HS-27A (cell line): ENCODE measurements around the gene MTMR2.
"Not testable (repeated sequence)": the region's sequence is repeated elsewhere in the genome, so short reads cannot be mapped to it uniquely, and the experiment has no call there.

Experiments used
- DNase-seq: peaks from one replicate; pipeline ENCODE4 v3.0.0-alpha.2; 2012; ENCODE audit warnings: low read depth, missing footprints

MTMR2 gene

DNA sequence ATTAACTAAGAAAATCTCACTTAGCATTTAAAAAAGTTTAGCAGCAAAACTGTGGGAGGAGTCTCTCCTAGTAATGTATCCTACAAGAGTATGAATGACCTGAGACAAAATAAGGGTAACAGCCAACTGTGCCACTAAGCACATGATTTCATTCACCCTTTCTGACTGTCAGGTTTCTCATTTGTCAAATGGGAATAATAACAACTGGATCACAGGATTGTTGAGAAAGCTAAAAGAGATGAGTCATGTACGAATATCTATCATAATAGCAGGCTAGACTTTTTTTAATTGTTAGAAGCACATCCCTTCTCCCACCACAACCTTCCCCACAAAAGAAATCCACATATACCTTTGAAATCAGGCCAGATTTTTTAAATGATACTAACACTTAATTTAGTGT is 39.5 kb downstream of the MTMR2 start:
- no peak for DNase-seq

DNA sequence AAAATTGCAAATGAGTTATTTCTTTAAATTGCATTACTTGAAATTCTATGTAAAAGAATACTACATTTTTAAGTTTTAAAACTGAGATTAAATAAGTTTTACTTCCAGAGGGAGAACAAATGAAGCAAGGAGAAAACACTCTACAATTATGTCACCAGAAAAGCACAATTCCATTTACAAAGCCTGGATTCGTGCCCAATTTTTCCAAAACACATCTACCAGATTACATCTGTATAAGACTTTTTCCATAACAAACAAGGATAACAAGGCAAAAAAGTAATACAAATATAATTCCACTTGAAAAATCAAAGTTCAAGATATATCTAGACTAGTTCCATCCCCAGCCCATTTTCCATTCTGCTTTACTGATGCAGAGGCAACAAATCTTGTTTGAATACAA is 40.5 kb downstream of the MTMR2 start:
- no peak for DNase-seq

DNA sequence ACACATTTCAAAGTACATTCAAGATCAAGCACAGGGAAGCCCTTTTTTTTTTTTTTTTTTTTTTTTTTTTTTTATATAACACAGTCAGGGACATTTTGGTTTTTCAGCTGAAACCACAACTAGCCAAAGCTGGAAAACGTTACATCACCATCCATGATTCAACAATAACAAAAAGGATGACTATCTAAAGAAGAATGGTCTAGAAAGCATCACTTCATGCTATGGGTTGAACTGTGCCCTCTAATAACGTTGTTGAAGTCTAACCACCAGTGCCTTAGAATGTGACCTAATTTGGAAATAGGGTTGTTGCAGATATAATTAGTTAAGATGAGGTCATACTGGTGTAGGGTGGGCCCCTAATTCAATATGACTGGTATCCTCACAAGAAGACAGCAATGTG is 46.6 kb downstream of the MTMR2 start:
- DNase-seq, result peak; percentile 95

- DNase-seq, result not testable (repeated sequence)
Observed at GRCh38 chr11:95870877-95871276, 53.0 kb downstream of the MTMR2 start.

DNA sequence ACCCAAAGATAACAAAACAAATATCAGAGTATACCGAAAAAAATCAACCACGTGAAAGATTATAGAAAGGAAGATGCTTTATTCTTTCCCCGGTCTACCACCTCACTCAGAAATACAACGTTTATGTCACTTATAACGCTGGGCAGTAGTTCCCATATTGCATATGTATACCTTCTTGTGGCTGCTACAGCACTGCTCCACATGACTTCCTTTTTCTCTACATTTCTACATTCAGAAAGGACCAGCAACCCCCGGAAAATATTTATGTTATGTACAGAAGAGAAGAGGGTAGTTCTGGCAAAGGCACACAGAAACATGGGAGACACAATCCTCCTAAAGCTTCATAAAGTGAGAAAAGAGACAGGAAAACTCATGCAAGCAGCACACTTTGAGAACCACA is 56.8 kb downstream of the MTMR2 start:
- DNase-seq, result no peak

- peak; percentile 66 for DNase-seq
Observed at GRCh38 chr11:95863486-95864140, 60.3 kb downstream of the MTMR2 start.

- not testable (repeated sequence) for DNase-seq
Observed at GRCh38 chr11:95860024-95860423, 63.9 kb downstream of the MTMR2 start.

GRCh38 chr11:95854362-95854761 is 69.5 kb downstream of the MTMR2 start:
- DNase-seq, result not testable (repeated sequence)

DNA sequence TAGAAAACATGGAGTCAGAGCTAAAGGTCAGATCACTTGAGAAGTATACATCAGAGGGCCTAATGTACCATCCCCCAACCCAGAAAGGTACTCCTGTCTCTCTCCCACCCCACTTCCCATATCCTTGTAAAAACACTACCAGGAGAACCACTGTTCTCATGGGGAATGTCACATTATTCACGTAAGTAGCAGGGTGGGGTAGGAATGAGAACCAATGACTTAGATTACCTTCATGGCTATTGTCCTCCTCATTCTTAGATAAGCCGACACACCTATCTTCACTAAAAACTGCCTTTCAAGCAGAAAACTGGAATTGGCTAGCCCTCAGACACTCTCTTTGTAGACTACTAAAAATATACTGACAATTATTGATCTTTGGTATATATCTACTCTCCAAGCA is 70.0 kb downstream of the MTMR2 start:
- no peak for DNase-seq

DNA sequence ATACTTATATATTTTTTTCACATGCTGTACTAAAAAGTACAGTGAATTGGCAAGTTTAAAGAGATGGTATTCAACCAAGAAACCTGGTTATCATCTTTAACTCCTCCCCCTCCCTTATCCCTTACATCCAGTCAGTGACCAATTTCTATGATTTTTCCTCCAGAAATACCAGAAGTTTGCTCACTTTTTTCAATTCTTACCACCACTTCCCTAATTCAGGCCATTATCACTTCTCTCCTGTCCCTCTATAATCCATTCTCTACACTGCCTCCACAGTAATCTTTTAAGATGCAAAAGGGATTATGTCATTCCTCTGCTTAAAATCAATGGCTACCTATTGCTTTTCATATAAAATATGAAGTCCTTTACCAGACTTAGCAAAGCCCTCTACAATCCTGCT is 70.8 kb downstream of the MTMR2 start:
- no peak for DNase-seq

- DNase-seq, result no peak
Observed at GRCh38 chr11:95850137-95850536, 73.8 kb downstream of the MTMR2 start.

- DNase-seq, result no peak
Observed at GRCh38 chr11:95849087-95849825, 74.7 kb downstream of the MTMR2 start.

DNA sequence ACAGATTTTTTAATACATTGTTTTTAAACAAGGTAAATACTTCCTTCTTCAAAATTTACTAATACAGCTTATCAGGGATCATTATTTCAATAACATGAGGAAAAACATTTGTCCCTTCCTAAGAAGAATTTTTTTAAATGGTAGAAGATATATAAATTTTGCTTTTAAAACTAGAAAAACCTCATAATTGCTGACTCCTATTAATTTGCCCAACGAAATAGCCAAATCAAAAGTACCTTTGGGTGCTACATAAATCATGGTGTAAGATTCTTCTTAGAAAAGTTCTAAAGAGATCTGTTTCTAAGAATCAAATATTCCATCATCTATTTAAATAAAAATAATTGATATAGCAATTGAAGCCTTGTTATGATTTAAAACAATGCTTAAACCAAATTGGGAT is 78.7 kb downstream of the MTMR2 start:
- no peak for DNase-seq

DNA sequence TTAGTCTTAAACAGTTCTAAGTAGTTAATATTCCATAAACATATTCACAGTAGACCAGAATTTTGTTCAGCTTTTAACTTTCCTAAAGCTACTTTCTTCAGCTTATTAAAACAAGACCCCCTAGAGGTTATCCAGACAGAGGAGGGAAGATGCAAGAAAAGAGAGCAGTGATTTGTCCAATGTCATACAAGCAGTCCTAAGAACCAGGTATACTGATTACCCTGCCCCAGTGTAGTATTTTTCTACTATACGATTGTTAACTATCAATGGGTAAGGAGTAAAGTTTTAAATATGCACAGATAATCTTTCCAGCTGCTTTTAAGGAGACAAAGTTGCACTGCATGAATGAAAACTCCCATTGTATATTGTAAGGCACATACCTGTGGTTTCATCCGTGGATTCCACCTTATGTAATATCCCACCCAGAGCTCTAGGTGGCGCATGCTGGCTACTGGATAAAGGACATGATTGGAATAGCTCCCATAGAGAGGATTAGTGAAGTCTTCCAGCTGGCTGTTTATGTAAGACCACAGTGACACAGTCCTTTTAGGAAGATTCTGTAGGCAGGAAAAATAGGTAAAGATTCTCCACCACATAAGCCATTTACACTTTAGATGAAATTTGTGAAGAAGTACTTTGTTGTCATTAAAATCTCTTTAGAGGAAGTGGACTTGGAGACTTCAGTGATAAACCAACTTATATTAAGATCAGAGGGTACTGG is 88.0 kb downstream of the MTMR2 start:
- DNase-seq, result peak; percentile 81

GRCh38 chr11:95835351-95835750 is 88.6 kb downstream of the MTMR2 start:
- DNase-seq, result no peak

- DNase-seq, result no peak
Observed at GRCh38 chr11:95833378-95833777, 90.5 kb downstream of the MTMR2 start.

DNA sequence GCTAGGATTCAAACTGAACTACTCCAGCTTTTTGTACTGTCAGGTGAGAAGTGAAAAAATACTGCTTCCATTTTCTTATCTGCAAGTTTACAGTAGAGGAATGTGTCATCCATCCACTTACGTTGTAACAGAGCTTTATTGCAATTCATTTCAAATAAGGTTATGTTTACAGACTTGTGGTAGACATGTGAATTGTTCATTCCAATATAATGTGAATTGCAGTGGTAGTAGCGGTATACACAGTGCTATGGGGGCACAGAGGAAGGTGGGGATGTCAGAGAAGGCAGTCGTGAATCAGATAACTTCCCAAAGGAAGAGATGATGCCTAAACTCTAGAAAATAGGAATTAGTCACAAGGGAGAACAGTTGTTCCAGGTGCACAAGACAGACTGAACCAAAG is 91.1 kb downstream of the MTMR2 start:
- DNase-seq, result no peak

DNA sequence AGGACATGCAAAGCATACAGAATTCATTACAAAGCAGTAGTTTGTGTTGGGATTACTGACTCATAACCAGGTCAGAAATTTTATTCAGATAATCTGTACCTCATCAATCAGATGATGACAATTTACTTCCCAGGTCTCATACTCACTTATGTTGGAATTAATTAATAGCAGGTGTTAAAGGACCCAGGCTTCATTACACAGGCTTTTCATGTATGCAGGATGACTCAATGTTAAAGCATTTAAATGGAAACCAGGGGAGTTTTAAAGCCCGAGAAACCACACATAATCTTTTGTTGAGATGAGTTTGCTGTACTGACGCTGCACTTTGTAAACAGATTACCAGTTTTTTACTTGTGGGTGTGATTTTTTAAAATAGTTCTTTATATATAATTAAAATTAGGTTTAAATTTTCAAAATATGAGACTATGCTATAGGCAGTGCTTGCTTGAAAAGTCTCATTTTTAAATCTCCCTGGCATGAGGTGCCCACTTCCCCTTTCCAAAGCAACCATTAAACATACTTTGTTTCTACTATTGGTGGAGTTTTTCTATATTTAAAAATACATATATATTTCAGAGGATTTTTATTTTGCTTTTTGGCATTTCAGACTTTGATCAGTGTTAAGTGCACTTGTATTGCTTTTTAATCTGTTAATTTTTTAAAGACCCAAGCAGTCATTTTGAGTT is 92.6 kb downstream of the MTMR2 start:
- peak; percentile 54 for DNase-seq

- no peak for DNase-seq
Observed at GRCh38 chr11:95829580-95830259, 94.2 kb downstream of the MTMR2 start.

- no peak for DNase-seq
Observed at GRCh38 chr11:95827696-95828095, 96.2 kb downstream of the MTMR2 start.

- no peak for DNase-seq
Observed at GRCh38 chr11:95821640-95822039, 102.3 kb downstream of the MTMR2 start.

DNA sequence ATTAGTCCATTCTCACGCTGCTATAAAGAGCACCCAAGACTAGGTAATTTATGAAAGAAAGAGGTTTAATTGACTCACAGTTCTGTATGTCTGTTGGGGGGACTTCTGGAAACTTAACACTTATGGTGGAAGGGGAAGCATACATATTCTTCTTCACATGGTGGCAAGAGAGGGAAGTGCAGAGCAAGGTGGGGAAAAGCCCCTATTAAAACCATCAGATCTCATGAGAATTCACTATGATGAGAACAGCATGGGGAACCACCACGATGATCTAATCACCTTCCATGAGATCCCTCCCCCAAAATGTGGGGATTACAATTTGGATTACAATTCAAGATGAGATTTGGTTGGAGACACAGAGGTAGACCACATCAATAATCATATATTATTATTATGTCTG is 107.9 kb downstream of the MTMR2 start:
- no peak for DNase-seq
